ENCODE measurements around the gene RNF14.
"Not testable (repeated sequence)": the region's sequence is repeated elsewhere in the genome, so short reads cannot be mapped to it uniquely, and the experiment has no call there.

Gene RNF14

GRCh38 chr5:142034994-142035393 lies 66.1 kb downstream of the RNF14 start:
- H3K27ac ChIP-seq (ENCODE audit: low read depth, low read length, poor library complexity, severe bottlenecking): no peak overlapping the region
- TF ChIP-seq EZH2 (IDR thresholded peaks at IDR 0.05; ENCODE audit: borderline replicate concordance, low read length) (no peak), CTCF (IDR thresholded peaks at IDR 0.05; ENCODE audit: low read length) (no peak)

GRCh38 chr5:142036918-142037317 lies 68.0 kb downstream of the RNF14 start:
- no peaks in the 10 kb centered on the region for H3K9me3 ChIP-seq (ENCODE audit: low read length)
- no peaks in the 10 kb centered on the region for H3K36me3 ChIP-seq (ENCODE audit: insufficient read depth, low read length)
- H3K79me2 ChIP-seq (ENCODE audit: insufficient read depth, low read length): no peaks in the 10 kb centered on the region
- H3K27ac ChIP-seq (ENCODE audit: low read depth, low read length, poor library complexity, severe bottlenecking): no peak overlapping the region
- no peak overlapping the region for H2AFZ ChIP-seq (ENCODE audit: low read length)
- H3K9me2 ChIP-seq (ENCODE audit: low read depth, low read length): no peaks in the 10 kb centered on the region
- H3K4me1 ChIP-seq (ENCODE audit: insufficient read depth, low read length, severe bottlenecking): no peaks in the 10 kb centered on the region
- peaks cover 6% of the 10 kb centered on the region; the same call in 1 of the 2 replicates for H3K27me3 ChIP-seq (ENCODE audit: insufficient read depth, low read length)
- TF ChIP-seq EZH2 (IDR thresholded peaks at IDR 0.05; ENCODE audit: borderline replicate concordance, low read length) (no peak), CTCF (IDR thresholded peaks at IDR 0.05; ENCODE audit: low read length) (no peak)
- H3F3A ChIP-seq (ENCODE audit: insufficient read depth, low read length): no peaks in the 10 kb centered on the region
- no peak overlapping the region for H3K4me3 ChIP-seq (ENCODE audit: low read depth, low read length, poor library complexity, severe bottlenecking)
- H4K20me1 ChIP-seq (ENCODE audit: insufficient read depth, low read length): no peaks in the 10 kb centered on the region
- no peak overlapping the region for H3K9ac ChIP-seq (ENCODE audit: low read length)
- no peak overlapping the region for H3K4me2 ChIP-seq (ENCODE audit: low read length)

More at GRCh38 chr5:142034994-142035393, 66.1 kb downstream of the RNF14 start:
- Histone ChIP-seq H3K4me2 (ENCODE audit: low read length) (no peak overlapping the region), H3K9ac (ENCODE audit: low read length) (no peak overlapping the region), H3F3A (ENCODE audit: insufficient read depth, low read length) (no peaks in the 10 kb centered on the region), H3K27me3 (ENCODE audit: insufficient read depth, low read length) (peaks cover 6% of the 10 kb centered on the region; the same call in 1 of the 2 replicates), H3K9me2 (ENCODE audit: low read depth, low read length) (no peaks in the 10 kb centered on the region), H2AFZ (ENCODE audit: low read length) (no peak overlapping the region), H3K79me2 (ENCODE audit: insufficient read depth, low read length) (no peaks in the 10 kb centered on the region), H3K4me3 (ENCODE audit: low read depth, low read length, poor library complexity, severe bottlenecking) (no peak overlapping the region), H3K4me1 (ENCODE audit: insufficient read depth, low read length, severe bottlenecking) (no peaks in the 10 kb centered on the region), H3K36me3 (ENCODE audit: insufficient read depth, low read length) (no peaks in the 10 kb centered on the region), H3K9me3 (ENCODE audit: low read length) (no peaks in the 10 kb centered on the region), H4K20me1 (ENCODE audit: insufficient read depth, low read length) (no peaks in the 10 kb centered on the region)

GRCh38 chr5:142037599-142037998 lies 68.7 kb downstream of the RNF14 start:
- not testable (repeated sequence) for H4K20me1 ChIP-seq (ENCODE audit: insufficient read depth, low read length); H3K4me1 ChIP-seq (ENCODE audit: insufficient read depth, low read length, severe bottlenecking); H2AFZ ChIP-seq (ENCODE audit: low read length); H3K4me3 ChIP-seq (ENCODE audit: low read depth, low read length, poor library complexity, severe bottlenecking); H3F3A ChIP-seq (ENCODE audit: insufficient read depth, low read length); H3K27ac ChIP-seq (ENCODE audit: low read depth, low read length, poor library complexity, severe bottlenecking); H3K4me2 ChIP-seq (ENCODE audit: low read length); H3K9ac ChIP-seq (ENCODE audit: low read length); H3K9me3 ChIP-seq (ENCODE audit: low read length); H3K27me3 ChIP-seq (ENCODE audit: insufficient read depth, low read length); H3K9me2 ChIP-seq (ENCODE audit: low read depth, low read length); H3K79me2 ChIP-seq (ENCODE audit: insufficient read depth, low read length); H3K36me3 ChIP-seq (ENCODE audit: insufficient read depth, low read length)

- no peaks in the 10 kb centered on the region for H3K27me3 ChIP-seq (ENCODE audit: insufficient read depth, low read length)
- H3K79me2 ChIP-seq (ENCODE audit: insufficient read depth, low read length): no peaks in the 10 kb centered on the region
- no peaks in the 10 kb centered on the region for H3K4me1 ChIP-seq (ENCODE audit: insufficient read depth, low read length, severe bottlenecking)
- H3F3A ChIP-seq (ENCODE audit: insufficient read depth, low read length): no peaks in the 10 kb centered on the region
- H3K4me2 ChIP-seq (ENCODE audit: low read length): no peak overlapping the region
- H3K4me3 ChIP-seq (ENCODE audit: low read depth, low read length, poor library complexity, severe bottlenecking): no peak overlapping the region
- H3K27ac ChIP-seq (ENCODE audit: low read depth, low read length, poor library complexity, severe bottlenecking): no peak overlapping the region
- TF ChIP-seq EZH2 (IDR thresholded peaks at IDR 0.05; ENCODE audit: borderline replicate concordance, low read length): no peak
- TF ChIP-seq CTCF (IDR thresholded peaks at IDR 0.05; ENCODE audit: low read length): no peak
- no peaks in the 10 kb centered on the region for H4K20me1 ChIP-seq (ENCODE audit: insufficient read depth, low read length)
- no peaks in the 10 kb centered on the region for H3K9me2 ChIP-seq (ENCODE audit: low read depth, low read length)
- no peaks in the 10 kb centered on the region for H3K9me3 ChIP-seq (ENCODE audit: low read length)
- no peaks in the 10 kb centered on the region for H3K36me3 ChIP-seq (ENCODE audit: insufficient read depth, low read length)
- no peak overlapping the region for H3K9ac ChIP-seq (ENCODE audit: low read length)
- H2AFZ ChIP-seq (ENCODE audit: low read length): no peak overlapping the region
Observed at GRCh38 chr5:142038735-142039134, 69.8 kb downstream of the RNF14 start.

All from OCI-LY1 (cell line).